Cardiac fibroblast (primary cell): Measurements from ENCODE around the gene EIF5.
A peak's percentile ranks its signal among the peaks of the same experiment; 100 is the strongest.

Source experiments
- DNase-seq, 2 donors: peaks; one replicate each; pipeline versions ENCODE4 v3.0.0 to v3.0.0-alpha.2; 2010; ENCODE audit warnings: low read depth in 2 of 2
- H3K4me3 ChIP-seq, 2 donors: replicated peaks in 1 of 2; 1 replicate in 1 of 2; 2 replicates in 1 of 2; pipeline ENCODE4 v1.5.1; 2011; ENCODE audit warnings: low read depth in 2 of 2, low read length in 2 of 2, mild to moderate bottlenecking in 2 of 2, moderate library complexity in 1 of 2
- TF ChIP-seq, protein P1 (sequence below): IDR thresholded peaks from one replicate; pipeline ENCODE4 v1.5.1; 2011; ENCODE audit warnings: low read depth, mild to moderate bottlenecking, low read length, inconsistent platforms

Gene EIF5

DNA sequence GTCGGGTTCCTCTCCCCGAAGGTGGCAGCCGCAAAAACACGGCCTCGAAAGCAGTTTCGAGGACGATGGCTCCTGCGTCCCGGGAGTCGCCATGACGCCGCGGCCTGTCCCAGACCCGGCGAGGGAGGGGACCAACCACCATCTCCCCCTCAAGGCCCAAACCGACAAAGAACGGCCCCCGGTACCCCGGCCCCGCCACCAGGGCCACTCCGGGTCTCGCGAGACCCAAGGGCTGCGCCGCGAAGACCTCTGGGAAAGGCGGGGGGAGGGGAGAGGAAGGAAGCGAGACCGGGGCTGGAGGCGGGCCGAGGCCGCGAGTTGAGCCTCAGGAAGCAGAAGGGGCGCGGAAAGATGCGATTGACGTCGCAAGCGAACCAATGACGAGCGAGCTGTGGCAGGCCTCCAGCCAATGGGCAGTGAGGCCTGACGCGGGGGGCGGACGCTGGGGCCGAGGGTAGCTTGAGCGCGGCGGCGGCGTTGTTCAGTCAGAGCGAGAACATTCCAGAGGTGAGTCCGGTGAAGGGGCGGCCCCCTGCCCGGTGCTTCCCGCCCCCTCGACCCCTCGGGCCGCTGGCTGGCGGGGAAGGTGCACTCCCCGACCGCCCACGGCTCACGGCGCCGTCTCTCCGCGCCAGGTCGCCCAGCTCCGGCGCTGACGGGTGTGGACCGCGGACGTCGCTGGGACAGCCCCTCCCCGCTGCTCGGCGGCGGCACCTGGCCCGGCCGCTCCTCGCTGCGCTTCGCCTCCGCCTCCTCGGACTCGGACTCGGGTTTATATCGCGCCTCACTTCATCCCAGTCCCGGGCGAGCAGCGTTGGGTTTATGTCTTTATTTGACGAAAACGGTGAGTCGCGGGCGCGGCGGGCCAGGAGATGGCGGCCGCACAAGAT lies at the start of gene EIF5:
EIF5 (plus strand) TSS at position 484 of the 890 bp plus-strand sequence. CDS start 1,624 bp downstream, outside the sequence.
- TF ChIP-seq, protein P1, sequence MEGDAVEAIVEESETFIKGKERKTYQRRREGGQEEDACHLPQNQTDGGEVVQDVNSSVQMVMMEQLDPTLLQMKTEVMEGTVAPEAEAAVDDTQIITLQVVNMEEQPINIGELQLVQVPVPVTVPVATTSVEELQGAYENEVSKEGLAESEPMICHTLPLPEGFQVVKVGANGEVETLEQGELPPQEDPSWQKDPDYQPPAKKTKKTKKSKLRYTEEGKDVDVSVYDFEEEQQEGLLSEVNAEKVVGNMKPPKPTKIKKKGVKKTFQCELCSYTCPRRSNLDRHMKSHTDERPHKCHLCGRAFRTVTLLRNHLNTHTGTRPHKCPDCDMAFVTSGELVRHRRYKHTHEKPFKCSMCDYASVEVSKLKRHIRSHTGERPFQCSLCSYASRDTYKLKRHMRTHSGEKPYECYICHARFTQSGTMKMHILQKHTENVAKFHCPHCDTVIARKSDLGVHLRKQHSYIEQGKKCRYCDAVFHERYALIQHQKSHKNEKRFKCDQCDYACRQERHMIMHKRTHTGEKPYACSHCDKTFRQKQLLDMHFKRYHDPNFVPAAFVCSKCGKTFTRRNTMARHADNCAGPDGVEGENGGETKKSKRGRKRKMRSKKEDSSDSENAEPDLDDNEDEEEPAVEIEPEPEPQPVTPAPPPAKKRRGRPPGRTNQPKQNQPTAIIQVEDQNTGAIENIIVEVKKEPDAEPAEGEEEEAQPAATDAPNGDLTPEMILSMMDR = peak; percentile 31

DNA sequence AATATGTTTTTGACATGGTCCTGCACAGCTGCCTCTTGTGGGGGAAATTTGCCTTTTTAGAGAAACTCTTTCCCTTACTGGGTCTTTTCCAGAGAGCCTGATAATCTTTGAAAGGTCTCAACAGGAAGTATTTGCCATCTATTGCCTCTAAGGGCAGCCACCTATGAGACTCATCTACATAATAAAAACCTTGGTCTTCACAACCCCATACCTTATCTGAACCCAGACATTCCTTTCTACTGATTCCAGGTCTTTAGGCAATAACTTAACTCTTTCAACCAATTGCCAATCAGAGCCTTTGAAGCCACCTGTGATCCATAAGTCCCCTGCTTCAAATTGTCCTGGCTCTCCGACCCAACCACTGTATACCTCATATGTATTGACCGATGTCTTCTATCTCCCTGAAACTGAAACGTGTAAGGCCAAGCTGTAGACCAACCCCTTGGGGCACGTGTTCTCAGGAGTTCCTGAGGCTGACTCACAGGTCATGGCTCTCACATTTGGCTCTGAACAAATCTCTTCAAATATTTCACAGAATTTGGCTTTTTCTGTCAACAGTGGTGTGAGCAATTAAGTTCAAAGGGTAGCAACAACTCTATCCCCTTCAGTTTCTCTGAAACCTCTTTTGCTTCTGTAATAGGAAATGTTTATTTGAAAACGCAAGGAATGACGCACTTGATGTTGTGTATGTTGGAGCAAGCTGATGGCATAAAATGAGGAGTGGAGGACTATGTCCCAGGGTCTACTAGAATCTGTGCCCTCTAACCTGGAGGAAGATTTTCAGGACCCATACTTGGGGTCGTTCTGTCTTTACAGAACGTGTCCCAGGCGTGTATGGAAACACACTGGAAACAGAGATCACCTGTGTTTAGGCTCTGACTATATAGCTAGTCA lies 49.2 kb upstream of the EIF5 start:
- H3K4me3 ChIP-seq = no peak overlapping the region
- DNase-seq = peak; percentile 46 to 49
- TF ChIP-seq, protein P1 = no peak

More for the DNA sequence above, at the start of gene EIF5:
- H3K4me3 ChIP-seq = peak within 1 kb of the TSS; percentile 78 to 89
- peak; percentile 99 for DNase-seq

DNA sequence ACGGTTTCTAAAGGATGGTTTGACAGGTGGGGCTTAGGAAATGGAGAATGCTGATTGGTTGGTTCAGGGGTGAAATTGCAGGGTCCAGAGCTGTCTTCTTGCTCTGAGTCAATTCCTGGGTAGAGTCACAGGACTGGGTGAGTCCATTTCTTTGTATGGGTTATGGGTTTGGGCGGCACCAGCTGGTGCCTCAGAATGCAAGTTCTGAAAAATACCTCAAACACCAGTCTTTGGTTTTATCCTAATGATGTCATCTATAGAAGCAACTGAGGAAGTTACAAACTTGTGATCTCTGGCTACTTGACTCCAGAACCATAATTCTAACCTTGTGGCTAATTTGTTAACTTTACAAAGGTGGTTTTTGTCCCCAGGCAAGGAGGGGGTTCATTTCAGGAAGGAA lies 47.6 kb upstream of the EIF5 start:
- TF ChIP-seq, protein P1 = no peak
- DNase-seq = no peak
- H3K4me3 ChIP-seq = no peak overlapping the region

DNA sequence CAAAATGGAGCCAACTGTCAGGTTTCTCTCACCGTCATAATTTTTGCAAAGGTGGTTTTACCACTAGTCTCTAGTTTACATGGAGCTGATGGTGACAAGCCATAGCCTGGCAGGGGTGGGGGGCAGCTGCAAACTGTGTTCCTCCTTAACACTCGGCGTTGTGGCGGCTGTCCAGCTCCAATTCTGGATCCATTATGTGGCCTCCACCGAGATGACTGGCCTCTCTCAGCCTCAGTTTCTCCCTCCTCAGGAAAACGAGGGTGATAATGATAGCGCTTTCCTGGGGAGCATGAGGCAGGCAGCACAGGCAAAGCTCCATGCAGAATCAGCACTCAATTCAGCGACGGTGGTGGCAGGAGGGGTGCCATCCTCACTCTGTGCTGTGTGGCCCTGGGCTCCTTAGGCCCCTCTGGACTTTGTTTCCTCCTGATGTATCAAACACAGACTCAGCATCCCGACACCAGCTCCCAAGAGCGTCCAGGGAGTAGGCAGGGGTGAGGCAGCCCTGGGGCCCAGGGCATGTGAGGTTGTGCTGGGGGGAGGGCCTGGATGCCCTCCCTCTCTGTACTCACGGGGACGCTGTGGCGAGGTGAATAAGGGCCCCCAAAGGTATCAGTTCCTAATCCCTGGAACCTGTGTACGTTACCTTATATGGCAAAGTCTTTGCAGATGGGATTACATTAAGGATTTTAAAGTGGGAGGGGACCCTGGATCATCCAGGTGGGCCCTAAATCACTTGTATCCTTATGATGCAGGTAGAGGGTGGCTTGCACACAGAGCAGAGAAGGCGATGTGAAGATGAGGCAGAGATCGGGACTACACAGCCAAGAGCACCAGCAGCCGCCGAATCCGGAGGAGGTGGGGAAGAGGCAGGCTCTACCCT lies 46.8 kb upstream of the EIF5 start:
- TF ChIP-seq, protein P1 = no peak
- H3K4me3 ChIP-seq = no peak overlapping the region
- DNase-seq = no peak

DNA sequence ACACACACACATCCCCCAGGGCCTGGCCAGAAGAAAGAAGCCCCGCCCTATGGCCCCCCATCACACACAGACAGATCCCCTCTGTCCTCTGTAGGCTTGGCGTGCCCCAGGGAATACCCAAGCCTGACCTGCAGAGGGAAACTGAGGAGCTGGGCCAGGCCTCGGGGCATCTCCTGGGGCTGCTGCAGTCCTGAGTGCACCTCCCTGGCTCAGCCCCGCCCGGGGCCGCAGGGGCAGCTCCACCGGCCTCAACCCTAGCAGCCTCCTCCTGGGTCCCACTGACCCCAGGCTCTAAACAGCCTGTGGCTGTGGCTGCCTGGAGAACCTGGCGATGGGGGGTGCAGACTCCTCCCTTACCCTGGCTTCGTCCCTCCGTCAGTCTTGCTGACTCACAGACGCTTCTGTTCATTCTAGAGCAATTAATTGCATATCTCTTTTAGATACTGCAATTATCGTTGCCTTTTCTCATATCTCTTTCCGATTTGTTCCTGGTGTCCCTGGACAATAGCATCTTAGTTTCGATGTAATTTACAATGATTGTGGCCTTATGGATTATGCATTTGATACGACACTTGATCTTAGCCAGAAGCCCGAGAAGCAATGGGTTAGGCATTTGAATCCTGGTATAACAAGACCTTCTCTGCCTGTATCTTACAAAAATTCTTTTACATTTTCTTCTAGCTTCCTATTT lies 45.8 kb upstream of the EIF5 start:
- H3K4me3 ChIP-seq = no peak overlapping the region
- TF ChIP-seq, protein P1 = no peak
- DNase-seq = no peak

DNA sequence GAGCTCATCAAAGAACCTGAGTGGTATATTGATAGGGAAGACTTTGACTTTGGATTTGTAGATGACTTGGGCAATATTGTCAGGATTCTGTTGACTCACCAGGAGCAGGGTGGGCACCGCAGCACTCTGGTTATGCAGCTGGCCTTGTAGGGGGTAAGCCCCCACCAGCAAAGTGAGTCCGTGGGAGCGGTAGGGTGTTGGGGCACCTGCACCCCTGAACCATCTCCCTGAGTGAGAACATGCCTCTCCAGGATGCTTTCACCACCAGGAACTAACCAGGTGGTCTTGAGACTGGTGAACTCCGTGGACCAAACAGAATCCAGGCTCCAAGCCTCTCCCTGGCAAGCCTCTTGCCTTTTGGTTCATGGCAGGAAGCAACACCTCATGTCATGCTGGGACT lies 44.0 kb upstream of the EIF5 start:
- H3K4me3 ChIP-seq = no peak overlapping the region
- no peak for DNase-seq
- TF ChIP-seq, protein P1 = no peak
